HepG2 (cell line): ENCODE results near the gene DIP2C. TPM values are rescaled to one million over a fixed set of nuclear protein-coding genes. Genes with fewer than 3 reads are reported as not detected.

Experiments
- CEBPB ChIP-seq: IDR thresholded peaks from 2 replicates; pipeline ENCODE4 v1.6.1; 2011; ENCODE audit warnings: low read depth, low read length, improper control_type of control experiment, borderline replicate concordance
- DMAP1 ChIP-seq: IDR thresholded peaks from 2 replicates; pipeline ENCODE4 v1.6.1; 2016
- GTF2F1 ChIP-seq: fragments of 150-350 bp; IDR thresholded peaks from 2 replicates; pipeline ENCODE4 v1.6.1; 2014; ENCODE audit warnings: low read length
- HMG20A ChIP-seq: IDR thresholded peaks from 2 replicates; pipeline ENCODE4 v1.6.1; 2016; ENCODE audit warnings: borderline replicate concordance
- KAT2B ChIP-seq: fragments of 150-350 bp; IDR thresholded peaks from 2 replicates; pipeline ENCODE4 v1.6.1; 2014; ENCODE audit warnings: low read depth, low read length, borderline replicate concordance
- NFRKB ChIP-seq: fragments of 450-650 bp; IDR thresholded peaks from 2 replicates; pipeline ENCODE4 v1.6.1; 2017
- NR2C2 ChIP-seq: sonication (generic); formaldehyde crosslinking; IDR thresholded peaks from 2 replicates; pipeline ENCODE4 v1.4.0; 2020; ENCODE audit warnings: missing genetic modification reagents, mild to moderate bottlenecking, moderate library complexity, borderline replicate concordance
- PHF21A ChIP-seq: sonication (generic); formaldehyde crosslinking; IDR thresholded peaks from 2 replicates; pipeline ENCODE4 v1.5.0; 2020; ENCODE audit warnings: mild to moderate bottlenecking, missing genetic modification reagents
- PHF8 ChIP-seq: sonication (generic); formaldehyde crosslinking; IDR thresholded peaks from 2 replicates; pipeline ENCODE4 v1.5.0; 2020; ENCODE audit warnings: missing genetic modification reagents
- SMAD9 ChIP-seq: sonication (generic); formaldehyde crosslinking; IDR thresholded peaks from 2 replicates; pipeline ENCODE4 v1.5.1; 2020; ENCODE audit warnings: mild to moderate bottlenecking, missing genetic modification reagents
- SNAPC4 ChIP-seq: sonication (generic); formaldehyde crosslinking; IDR thresholded peaks from 2 replicates; pipeline ENCODE4 v1.4.0; 2020; ENCODE audit warnings: mild to moderate bottlenecking, missing genetic modification reagents
- SOX5 ChIP-seq: IDR thresholded peaks from 2 replicates; pipeline ENCODE4 v1.6.1; 2016; ENCODE audit warnings: borderline replicate concordance
- SP5 ChIP-seq: IDR thresholded peaks from 2 replicates; pipeline ENCODE4 v1.6.1; 2016; ENCODE audit warnings: low read depth, borderline replicate concordance
- TCF7 ChIP-seq: sonication (generic); IDR thresholded peaks from 2 replicates; pipeline ENCODE4 v1.6.1; 2016; ENCODE audit warnings: antibody characterized with exemption, low read depth
- ZEB1 ChIP-seq: IDR thresholded peaks from 2 replicates; pipeline ENCODE4 v1.6.1; 2012; ENCODE audit warnings: mild to moderate bottlenecking, low read depth, inconsistent platforms; ENCODE audit not compliant: insufficient replicate concordance
- ZFP1 ChIP-seq: IDR thresholded peaks from 2 replicates; pipeline ENCODE4 v1.6.1; 2016
- ZNF235 ChIP-seq: sonication (generic); formaldehyde crosslinking; IDR thresholded peaks from 2 replicates; pipeline ENCODE4 v1.8.1; 2023; ENCODE audit warnings: mild to moderate bottlenecking, missing genetic modification reagents, borderline replicate concordance
- ZNF616 ChIP-seq: sonication (generic); formaldehyde crosslinking; IDR thresholded peaks from 2 replicates; pipeline ENCODE4 v1.5.0; 2020; ENCODE audit warnings: low read depth, mild to moderate bottlenecking, missing genetic modification reagents
- ZNF740 ChIP-seq: sonication (generic); formaldehyde crosslinking; IDR thresholded peaks from 2 replicates; pipeline ENCODE4 v1.4.0; 2020; ENCODE audit warnings: missing genetic modification reagents
- ZNF761 ChIP-seq: sonication (generic); formaldehyde crosslinking; conservative IDR thresholded peaks from 2 replicates; pipeline ENCODE4 v1.4.0; 2020; ENCODE audit warnings: mild to moderate bottlenecking, missing genetic modification reagents
- polyA plus RNA-seq, 8 experiments: library from polyadenylated mRNA; depleted of rRNA in 3 of 8; stranded (reverse) in 7 of 8; unstranded in 1 of 8; fragments of >200 nt; fragmentation: Illumina TruSeq in 4 of 8; extraction: Trizol in 4 of 8; gene quantifications; 2 replicates each; pipeline versions ENCODE4 v1.2.1 to v1.2.3, GENCODE V29; 2011 to 2016; ENCODE audit warnings: low read depth in 4 of 8, missing spikeins in 1 of 8, mixed read lengths in 1 of 8; ENCODE audit not compliant: insufficient read depth in 1 of 8
- total RNA-seq, 5 experiments: library from RNA; depleted of rRNA; stranded (reverse); fragments of >200 nt; fragmentation: Illumina TruSeq; extraction: Trizol; gene quantifications; 2 replicates each; pipeline ENCODE4 v1.2.3, GENCODE V29; 2016; ENCODE audit warnings: low read depth in 1 of 5
- TF ChIP-seq, protein P1 (sequence below): IDR thresholded peaks from 2 replicates; pipeline ENCODE4 v1.6.1; 2018; ENCODE audit warnings: missing genetic modification reagents, mild to moderate bottlenecking, missing compliant biosample characterization
- TF ChIP-seq, protein P2 (sequence below): sonication (generic); formaldehyde crosslinking; IDR thresholded peaks from 2 replicates; pipeline ENCODE4 v1.4.0; 2020; ENCODE audit warnings: missing genetic modification reagents
- TF ChIP-seq, protein P3 (sequence below): sonication (generic); formaldehyde crosslinking; IDR thresholded peaks from 2 replicates; pipeline ENCODE4 v1.4.0; 2020; ENCODE audit warnings: missing genetic modification reagents

DIP2C gene
- total and polyA plus RNA-seq, 2 of the 13 experiments (the other 11 are each of a cell fraction or from before 2014, with no cell fraction given), result 2.2 to 2.7 TPM

- TF ChIP-seq SNAPC4 (CRISPR knock-in tag), result no peak
- TF ChIP-seq, protein P1, sequence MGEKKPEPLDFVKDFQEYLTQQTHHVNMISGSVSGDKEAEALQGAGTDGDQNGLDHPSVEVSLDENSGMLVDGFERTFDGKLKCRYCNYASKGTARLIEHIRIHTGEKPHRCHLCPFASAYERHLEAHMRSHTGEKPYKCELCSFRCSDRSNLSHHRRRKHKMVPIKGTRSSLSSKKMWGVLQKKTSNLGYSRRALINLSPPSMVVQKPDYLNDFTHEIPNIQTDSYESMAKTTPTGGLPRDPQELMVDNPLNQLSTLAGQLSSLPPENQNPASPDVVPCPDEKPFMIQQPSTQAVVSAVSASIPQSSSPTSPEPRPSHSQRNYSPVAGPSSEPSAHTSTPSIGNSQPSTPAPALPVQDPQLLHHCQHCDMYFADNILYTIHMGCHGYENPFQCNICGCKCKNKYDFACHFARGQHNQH (CRISPR knock-in tag), result 0 out of 2 replicates have a peak, but pooled peaks have one; percentile 58
- TF ChIP-seq TCF7, result no peak
- TF ChIP-seq, protein P2, sequence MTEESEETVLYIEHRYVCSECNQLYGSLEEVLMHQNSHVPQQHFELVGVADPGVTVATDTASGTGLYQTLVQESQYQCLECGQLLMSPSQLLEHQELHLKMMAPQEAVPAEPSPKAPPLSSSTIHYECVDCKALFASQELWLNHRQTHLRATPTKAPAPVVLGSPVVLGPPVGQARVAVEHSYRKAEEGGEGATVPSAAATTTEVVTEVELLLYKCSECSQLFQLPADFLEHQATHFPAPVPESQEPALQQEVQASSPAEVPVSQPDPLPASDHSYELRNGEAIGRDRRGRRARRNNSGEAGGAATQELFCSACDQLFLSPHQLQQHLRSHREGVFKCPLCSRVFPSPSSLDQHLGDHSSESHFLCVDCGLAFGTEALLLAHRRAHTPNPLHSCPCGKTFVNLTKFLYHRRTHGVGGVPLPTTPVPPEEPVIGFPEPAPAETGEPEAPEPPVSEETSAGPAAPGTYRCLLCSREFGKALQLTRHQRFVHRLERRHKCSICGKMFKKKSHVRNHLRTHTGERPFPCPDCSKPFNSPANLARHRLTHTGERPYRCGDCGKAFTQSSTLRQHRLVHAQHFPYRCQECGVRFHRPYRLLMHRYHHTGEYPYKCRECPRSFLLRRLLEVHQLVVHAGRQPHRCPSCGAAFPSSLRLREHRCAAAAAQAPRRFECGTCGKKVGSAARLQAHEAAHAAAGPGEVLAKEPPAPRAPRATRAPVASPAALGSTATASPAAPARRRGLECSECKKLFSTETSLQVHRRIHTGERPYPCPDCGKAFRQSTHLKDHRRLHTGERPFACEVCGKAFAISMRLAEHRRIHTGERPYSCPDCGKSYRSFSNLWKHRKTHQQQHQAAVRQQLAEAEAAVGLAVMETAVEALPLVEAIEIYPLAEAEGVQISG (CRISPR knock-in tag), result no peak
- TF ChIP-seq SOX5, result no peak; the same call in 1 of the 2 replicates
- TF ChIP-seq KAT2B, result no peak
- TF ChIP-seq SMAD9 (CRISPR knock-in tag), result no peak
- no peak for TF ChIP-seq ZNF616
- 0 out of 2 replicates have a peak, but pooled peaks have one; percentile 43 for TF ChIP-seq DMAP1
- no peak for TF ChIP-seq ZNF761
- TF ChIP-seq ZNF740 (CRISPR knock-in tag), result no peak
- no peak for TF ChIP-seq NFRKB
- peak; percentile 94 for TF ChIP-seq CEBPB
- no peak for TF ChIP-seq SP5
- TF ChIP-seq ZEB1, result peak; percentile 93
- 0 out of 2 replicates have a peak, but pooled peaks have one; percentile 30 for TF ChIP-seq HMG20A (CRISPR knock-in tag)
- TF ChIP-seq PHF21A (CRISPR knock-in tag), result 0 out of 2 replicates have a peak, but pooled peaks have one; percentile 44
- TF ChIP-seq, protein P3, sequence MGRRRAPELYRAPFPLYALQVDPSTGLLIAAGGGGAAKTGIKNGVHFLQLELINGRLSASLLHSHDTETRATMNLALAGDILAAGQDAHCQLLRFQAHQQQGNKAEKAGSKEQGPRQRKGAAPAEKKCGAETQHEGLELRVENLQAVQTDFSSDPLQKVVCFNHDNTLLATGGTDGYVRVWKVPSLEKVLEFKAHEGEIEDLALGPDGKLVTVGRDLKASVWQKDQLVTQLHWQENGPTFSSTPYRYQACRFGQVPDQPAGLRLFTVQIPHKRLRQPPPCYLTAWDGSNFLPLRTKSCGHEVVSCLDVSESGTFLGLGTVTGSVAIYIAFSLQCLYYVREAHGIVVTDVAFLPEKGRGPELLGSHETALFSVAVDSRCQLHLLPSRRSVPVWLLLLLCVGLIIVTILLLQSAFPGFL (CRISPR knock-in tag), result no peak
- no peak for TF ChIP-seq GTF2F1
- peak; percentile 70 for TF ChIP-seq NR2C2 (CRISPR knock-in tag)
- 0 out of 2 replicates have a peak, but pooled peaks have one; percentile 54 for TF ChIP-seq ZFP1 (CRISPR knock-in tag)
- no peak for TF ChIP-seq PHF8 (CRISPR knock-in tag)
- no peak for TF ChIP-seq ZNF235 (CRISPR knock-in tag)
Observed at GRCh38 chr10:712089-712488, 22.6 kb upstream of the DIP2C start (continued).
